HepG2 (cell line): ENCODE measurements around the gene MXD3. TPM values are rescaled to one million over a fixed set of nuclear protein-coding genes. Genes with fewer than 3 reads are reported as not detected.
A peak's percentile ranks its signal among the peaks of the same experiment; 100 is the strongest.

Experiments used
- FOXO1 ChIP-seq: sonication (generic); formaldehyde crosslinking; IDR thresholded peaks from 2 replicates; pipeline ENCODE4 v1.4.0; 2020; ENCODE audit warnings: missing genetic modification reagents
- IKZF5 ChIP-seq: IDR thresholded peaks from 2 replicates; pipeline ENCODE4 v1.6.1; 2018; ENCODE audit warnings: missing genetic modification reagents, mild to moderate bottlenecking, missing compliant biosample characterization
- JARID2 ChIP-seq: sonication (generic); formaldehyde crosslinking; IDR thresholded peaks from 2 replicates; pipeline ENCODE4 v1.8.1; 2023; ENCODE audit warnings: missing genetic modification reagents, inconsistent platforms; ENCODE audit not compliant: insufficient replicate concordance
- KLF13 ChIP-seq: sonication (generic); formaldehyde crosslinking; IDR thresholded peaks from 2 replicates; pipeline ENCODE4 v1.4.0; 2020; ENCODE audit warnings: mild to moderate bottlenecking, missing genetic modification reagents
- MEIS1 ChIP-seq: sonication (generic); formaldehyde crosslinking; IDR thresholded peaks from 2 replicates; pipeline ENCODE4 v1.9.0; 2021; ENCODE audit warnings: mild to moderate bottlenecking, missing genetic modification reagents, moderate library complexity, borderline replicate concordance
- MIXL1 ChIP-seq: IDR thresholded peaks from 2 replicates; pipeline ENCODE4 v1.6.1; 2016
- MTA3 ChIP-seq: sonication (generic); formaldehyde crosslinking; IDR thresholded peaks from 2 replicates; pipeline ENCODE4 v1.4.0; 2020; ENCODE audit warnings: missing genetic modification reagents
- MYPOP ChIP-seq: sonication (generic); formaldehyde crosslinking; IDR thresholded peaks from 2 replicates; pipeline ENCODE4 v1.8.1; 2023; ENCODE audit warnings: mild to moderate bottlenecking, moderate library complexity, missing genetic modification reagents
- NPAS2 ChIP-seq: sonication (generic); formaldehyde crosslinking; IDR thresholded peaks from 2 replicates; pipeline ENCODE4 v1.8.0; 2022; ENCODE audit warnings: mild to moderate bottlenecking, missing genetic modification reagents, borderline replicate concordance
- NR2C2 ChIP-seq: sonication (generic); formaldehyde crosslinking; IDR thresholded peaks from 2 replicates; pipeline ENCODE4 v1.4.0; 2020; ENCODE audit warnings: missing genetic modification reagents, mild to moderate bottlenecking, moderate library complexity, borderline replicate concordance
- PRDM4 ChIP-seq: sonication (generic); formaldehyde crosslinking; IDR thresholded peaks from 2 replicates; pipeline ENCODE4 v1.9.0; 2021; ENCODE audit warnings: missing genetic modification reagents, borderline replicate concordance
- SALL2 ChIP-seq: sonication (generic); formaldehyde crosslinking; IDR thresholded peaks from 2 replicates; pipeline ENCODE4 v1.8.1; 2023; ENCODE audit warnings: mild to moderate bottlenecking, missing genetic modification reagents, inconsistent platforms
- SNAPC5 ChIP-seq: sonication (generic); formaldehyde crosslinking; IDR thresholded peaks from 2 replicates; pipeline ENCODE4 v1.8.1; 2023; ENCODE audit warnings: mild to moderate bottlenecking, missing genetic modification reagents, borderline replicate concordance
- STAG1 ChIP-seq: sonication (generic); formaldehyde crosslinking; IDR thresholded peaks from 2 replicates; pipeline ENCODE4 v1.4.0; 2020; ENCODE audit warnings: missing genetic modification reagents
- THAP11 ChIP-seq: IDR thresholded peaks from 2 replicates; pipeline ENCODE4 v1.6.1; 2016; ENCODE audit warnings: missing biosample characterization, missing genetic modification reagents
- TMF1 ChIP-seq: sonication (generic); formaldehyde crosslinking; IDR thresholded peaks from 2 replicates; pipeline ENCODE4 v1.8.1; 2022; ENCODE audit warnings: low read depth, missing genetic modification reagents
- ZBTB39 ChIP-seq: sonication (generic); formaldehyde crosslinking; IDR thresholded peaks from 2 replicates; pipeline ENCODE4 v1.5.0; 2020; ENCODE audit warnings: missing genetic modification reagents
- ZKSCAN1 ChIP-seq: fragments of 150-350 bp; IDR thresholded peaks from 2 replicates; pipeline ENCODE4 v1.6.1; 2014; ENCODE audit warnings: low read length
- ZMYM4 ChIP-seq: sonication (generic); formaldehyde crosslinking; IDR thresholded peaks from 2 replicates; pipeline ENCODE4 v1.8.1; 2023; ENCODE audit warnings: mild to moderate bottlenecking, missing genetic modification reagents
- ZNF354B ChIP-seq: sonication (generic); formaldehyde crosslinking; IDR thresholded peaks from 2 replicates; pipeline ENCODE4 v1.8.0; 2022; ENCODE audit warnings: mild to moderate bottlenecking, missing genetic modification reagents
- ZNF580 ChIP-seq: IDR thresholded peaks from 2 replicates; pipeline ENCODE4 v1.6.1; 2016; ENCODE audit warnings: low read depth, borderline replicate concordance
- ZNF766 ChIP-seq: sonication (generic); formaldehyde crosslinking; IDR thresholded peaks from 2 replicates; pipeline ENCODE4 v1.5.0; 2020; ENCODE audit warnings: missing genetic modification reagents, borderline replicate concordance
- polyA plus RNA-seq, 8 experiments: library from polyadenylated mRNA; depleted of rRNA in 3 of 8; stranded (reverse) in 7 of 8; unstranded in 1 of 8; fragments of >200 nt; fragmentation: Illumina TruSeq in 4 of 8; extraction: Trizol in 4 of 8; gene quantifications; 2 replicates each; pipeline versions ENCODE4 v1.2.1 to v1.2.3, GENCODE V29; 2011 to 2016; ENCODE audit warnings: low read depth in 4 of 8, missing spikeins in 1 of 8, mixed read lengths in 1 of 8; ENCODE audit not compliant: insufficient read depth in 1 of 8
- total RNA-seq, 5 experiments: library from RNA; depleted of rRNA; stranded (reverse); fragments of >200 nt; fragmentation: Illumina TruSeq; extraction: Trizol; gene quantifications; 2 replicates each; pipeline ENCODE4 v1.2.3, GENCODE V29; 2016; ENCODE audit warnings: low read depth in 1 of 5

The MXD3 gene
- total and polyA plus RNA-seq, 2 of the 13 experiments (the other 11 are each of a cell fraction or from before 2014, with no cell fraction given): 10.5 to 12.8 TPM

- TF ChIP-seq PRDM4 (CRISPR knock-in tag) (no peak), MEIS1 (CRISPR knock-in tag) (peak; percentile 87; the same call in 1 of the 2 replicates), IKZF5 (CRISPR knock-in tag) (peak; percentile 88; the same call in 1 of the 2 replicates), TMF1 (CRISPR knock-in tag) (no peak), KLF13 (CRISPR knock-in tag) (no peak), NPAS2 (CRISPR knock-in tag) (no peak), STAG1 (CRISPR knock-in tag) (no peak), SNAPC5 (CRISPR knock-in tag) (no peak), ZNF766 (0 out of 2 replicates have a peak, but pooled peaks have one; percentile 31), NR2C2 (peak; percentile 84), ZKSCAN1 (peak; percentile 30; the same call in 1 of the 2 replicates), ZNF354B (CRISPR knock-in tag) (no peak), MTA3 (CRISPR knock-in tag) (no peak), ZNF580 (CRISPR knock-in tag) (peak; percentile 48; the same call in 1 of the 2 replicates), SALL2 (CRISPR knock-in tag) (no peak; the same call in 1 of the 2 replicates), ZMYM4 (peak; percentile 79), FOXO1 (no peak), MYPOP (no peak), ZBTB39 (no peak), JARID2 (no peak), MIXL1 (no peak), THAP11 (CRISPR knock-in tag) (peak; percentile 98)
These were observed 40.0 kb upstream of the MXD3 start, which contains the start of gene LMAN2 (continued) for GRCh38 chr5:177351392-177352329.
